NCI-H2107 (cell line): ENCODE results near the gene TCF25.
"Not testable (repeated sequence)": the region's sequence is repeated elsewhere in the genome, so short reads cannot be mapped to it uniquely, and the experiment has no call there.

Experiments used
- DNase-seq: peaks from one replicate; lab custom pipeline; 2025; lab: John Stamatoyannopoulos, UW

The TCF25 gene

DNA sequence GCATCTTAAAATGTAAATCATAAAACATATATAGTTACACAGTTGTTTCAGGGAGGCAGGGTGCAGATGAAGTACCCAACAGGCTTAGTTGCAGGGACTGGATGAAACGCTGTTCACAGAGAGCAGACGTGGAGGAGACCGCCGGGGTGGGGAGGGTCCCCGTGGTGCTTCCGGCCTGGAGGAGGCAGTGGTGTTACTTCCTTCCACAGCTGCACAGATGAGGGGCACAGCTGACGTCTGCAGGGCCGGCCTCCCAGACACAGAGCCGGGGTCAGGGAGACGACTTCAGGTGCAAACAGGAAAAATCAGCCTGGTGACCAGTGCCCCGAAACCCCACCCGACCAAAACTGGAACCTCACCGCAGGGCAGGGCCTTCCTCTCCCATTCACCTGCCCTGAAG is 28.0 kb upstream of the TCF25 start:
- no peak for DNase-seq

DNA sequence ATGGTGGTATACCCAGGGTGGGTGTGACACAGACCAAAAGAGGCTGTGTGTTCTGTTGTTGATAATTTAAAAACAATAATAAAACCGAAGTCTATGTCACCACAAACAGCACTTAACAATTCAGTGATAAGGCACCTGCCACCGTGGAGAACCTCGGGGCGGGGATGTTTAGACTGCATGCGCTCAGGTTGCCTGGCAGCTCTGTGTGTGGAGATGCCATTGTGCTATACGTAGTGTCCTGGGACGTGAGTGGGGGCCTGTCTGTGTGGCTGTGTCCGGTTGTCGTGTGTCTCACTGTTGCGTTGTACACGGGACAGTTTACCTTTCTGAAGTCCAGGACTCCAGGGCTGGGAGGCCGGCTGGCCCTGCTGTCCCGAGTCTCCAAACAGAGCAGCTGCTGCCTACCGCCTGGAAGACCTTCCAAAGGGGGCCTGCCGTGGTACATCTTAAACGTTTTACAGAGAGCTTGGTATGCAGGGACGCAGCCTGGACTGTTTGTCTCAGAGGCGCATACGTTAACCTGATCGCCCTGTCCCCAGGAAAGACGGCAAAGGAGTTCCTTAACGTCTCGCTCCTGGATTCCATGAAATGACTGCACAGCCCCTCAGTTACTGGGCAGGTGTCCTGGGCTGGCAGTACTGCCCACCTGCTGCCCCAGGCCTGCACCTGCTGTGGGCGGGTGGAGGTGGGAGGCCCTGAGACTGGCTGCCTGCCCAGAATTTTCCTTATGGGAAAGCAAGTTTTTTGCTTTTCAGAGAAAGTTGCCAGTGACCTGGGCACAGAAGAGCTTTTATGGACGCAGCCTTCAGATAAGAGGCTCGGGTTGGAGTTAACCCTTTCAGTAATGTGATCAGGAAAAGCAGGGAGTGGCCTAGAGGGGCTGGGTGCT is 26.1 kb upstream of the TCF25 start:
- DNase-seq: peak; percentile 70

DNA sequence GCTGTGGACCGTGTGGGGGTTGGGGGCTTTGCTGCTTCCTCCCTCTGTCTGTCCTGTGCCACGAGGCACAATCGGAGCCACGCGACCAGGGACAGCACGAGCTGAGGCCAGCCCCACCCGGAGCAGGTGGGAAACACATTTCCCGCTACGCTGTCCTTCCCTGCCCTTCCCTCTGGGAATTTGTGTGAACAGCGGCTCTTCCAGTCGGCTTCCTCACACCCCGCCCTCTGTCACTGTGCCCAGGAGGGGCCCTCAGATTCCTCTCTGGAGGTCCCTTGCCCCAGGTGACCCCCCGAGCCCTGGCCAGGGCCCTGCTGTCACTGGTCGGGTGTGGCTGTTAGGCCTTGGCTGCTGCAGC is 25.5 kb upstream of the TCF25 start:
- no peak for DNase-seq

DNA sequence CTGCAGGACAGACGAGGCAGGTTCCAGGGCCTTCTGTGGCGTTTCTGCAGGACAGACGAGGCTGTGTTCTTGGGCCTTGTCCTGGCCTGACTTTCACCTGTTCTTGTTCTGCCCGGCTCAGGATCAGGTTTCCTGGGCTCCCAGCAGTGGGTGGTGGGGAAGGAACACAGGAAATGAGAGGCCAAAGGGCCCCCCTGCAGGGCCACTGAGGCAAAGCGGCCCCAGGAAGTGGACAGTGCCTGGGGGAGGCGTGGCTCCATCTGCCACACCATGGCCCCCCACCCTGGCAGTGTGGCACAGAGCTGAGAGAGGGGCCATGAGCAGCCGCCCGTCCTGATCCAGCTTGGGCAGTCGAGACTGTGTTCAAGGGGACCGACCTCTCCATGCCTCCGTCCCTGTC is 24.4 kb upstream of the TCF25 start:
- DNase-seq: no peak

DNA sequence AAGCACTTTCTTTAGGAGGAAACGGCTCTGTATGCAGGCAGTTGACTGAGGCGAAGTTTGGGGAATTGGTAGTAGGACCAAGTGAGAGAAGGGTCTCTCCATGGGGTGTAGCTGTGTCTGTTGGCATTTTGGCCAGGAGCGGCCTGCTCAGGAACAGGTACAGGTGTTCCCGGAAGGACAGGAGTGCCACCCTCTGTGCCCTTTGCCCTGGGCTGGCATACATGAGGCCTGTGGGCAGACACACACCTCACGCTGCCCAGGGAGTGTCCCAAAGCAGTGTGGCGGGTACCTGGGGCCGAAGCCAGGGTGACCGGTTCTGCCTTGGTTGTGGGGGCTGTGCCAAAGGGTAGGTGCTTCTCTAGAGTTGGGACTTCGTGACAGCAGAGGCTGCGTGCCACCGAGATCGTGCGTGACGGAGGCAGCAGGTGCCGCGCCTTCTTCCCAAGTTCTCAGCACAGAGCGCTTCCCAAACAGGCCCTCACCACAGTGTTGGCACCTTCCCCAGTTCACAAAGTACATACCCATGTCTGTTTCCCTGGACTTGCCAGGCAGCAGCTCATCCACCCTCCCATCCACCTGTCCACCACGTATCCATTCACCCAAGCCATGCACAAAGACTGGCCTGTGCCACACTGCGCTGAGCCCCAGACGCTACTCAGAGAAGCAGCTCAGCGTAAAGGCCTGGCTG is 19.9 kb upstream of the TCF25 start:
- no peak for DNase-seq

DNA sequence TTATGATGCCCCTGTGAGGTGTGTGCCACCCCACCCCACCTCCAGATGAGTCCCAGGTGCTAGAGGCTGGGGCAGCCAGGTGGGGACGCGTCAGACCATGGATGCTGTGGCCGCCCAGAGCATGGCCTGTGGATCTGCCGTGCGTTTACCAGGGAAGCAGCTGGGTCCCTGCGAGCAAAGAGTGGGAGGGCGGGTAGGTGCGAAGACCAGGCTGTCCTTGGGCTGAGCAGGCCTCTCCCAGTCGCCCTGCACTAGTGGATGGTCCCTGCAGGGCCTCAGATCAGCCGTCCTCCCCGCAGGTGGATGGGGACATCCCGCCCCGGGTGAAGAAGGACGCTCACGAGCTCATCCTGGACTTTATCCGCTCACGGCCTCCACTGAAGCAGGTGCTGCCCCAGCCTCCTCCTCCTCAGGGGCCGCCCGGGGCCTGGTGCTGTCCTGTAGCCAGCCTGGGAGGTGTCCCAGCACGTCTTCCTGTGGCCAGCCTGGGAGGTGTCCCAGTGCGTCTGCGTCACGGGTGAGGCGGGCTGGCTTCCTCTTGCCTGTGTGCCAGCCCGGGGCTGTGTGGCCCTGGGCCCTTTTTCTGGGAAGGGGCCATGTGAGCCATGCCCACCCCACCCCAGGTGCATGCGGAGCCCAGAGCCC is 18.0 kb upstream of the TCF25 start:
- DNase-seq: no peak

DNA sequence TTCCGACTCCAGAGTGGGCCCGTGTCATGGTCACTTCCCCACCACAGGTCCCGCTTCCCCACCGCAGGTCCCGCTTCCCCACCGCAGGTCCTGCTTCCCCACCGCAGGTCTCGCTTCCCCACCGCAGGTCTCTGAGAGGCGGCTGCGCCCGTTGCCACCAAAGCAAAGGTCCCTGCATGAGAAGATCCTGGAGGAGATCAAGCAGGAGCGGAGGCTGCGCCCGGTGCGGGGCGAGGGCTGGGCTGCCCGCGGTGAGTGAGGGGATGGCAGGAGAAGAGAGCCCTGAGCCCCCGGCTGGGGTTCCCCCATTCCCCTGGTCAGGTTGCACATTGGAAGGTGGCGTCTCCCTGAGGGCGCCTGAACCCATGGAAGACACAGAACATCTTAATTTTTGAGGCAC is 17.4 kb upstream of the TCF25 start:
- no peak for DNase-seq

DNA sequence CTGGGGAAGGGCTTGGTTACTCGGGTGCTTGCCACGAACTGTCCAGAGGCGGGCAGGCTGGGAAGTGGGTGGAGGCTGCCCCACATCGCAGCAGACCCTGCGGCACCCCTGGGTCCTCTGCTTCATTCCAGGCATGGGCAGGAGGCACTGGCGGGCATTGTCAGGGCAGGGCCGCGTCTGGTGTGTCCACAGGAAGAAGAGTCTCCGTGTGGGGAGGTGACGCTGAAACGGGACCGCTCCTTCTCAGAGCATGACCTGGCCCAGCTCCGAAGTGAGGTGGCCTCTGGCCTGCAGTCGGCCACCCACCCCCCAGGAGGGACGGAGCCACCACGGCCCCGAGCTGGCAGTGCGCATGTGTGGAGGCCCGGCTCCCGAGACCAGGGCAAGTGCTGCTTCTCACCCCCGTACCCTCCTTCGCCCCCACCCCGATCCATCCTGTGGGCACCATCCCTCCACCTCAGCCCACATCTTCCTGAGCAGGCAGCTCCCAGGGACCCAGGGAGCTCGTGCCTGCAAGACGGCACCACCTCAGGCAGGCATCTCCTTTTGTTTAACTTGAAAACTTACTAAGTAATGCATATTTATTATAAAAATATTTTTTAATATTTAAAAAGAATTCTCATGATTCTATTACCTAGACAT is 14.3 kb upstream of the TCF25 start:
- no peak for DNase-seq

DNA sequence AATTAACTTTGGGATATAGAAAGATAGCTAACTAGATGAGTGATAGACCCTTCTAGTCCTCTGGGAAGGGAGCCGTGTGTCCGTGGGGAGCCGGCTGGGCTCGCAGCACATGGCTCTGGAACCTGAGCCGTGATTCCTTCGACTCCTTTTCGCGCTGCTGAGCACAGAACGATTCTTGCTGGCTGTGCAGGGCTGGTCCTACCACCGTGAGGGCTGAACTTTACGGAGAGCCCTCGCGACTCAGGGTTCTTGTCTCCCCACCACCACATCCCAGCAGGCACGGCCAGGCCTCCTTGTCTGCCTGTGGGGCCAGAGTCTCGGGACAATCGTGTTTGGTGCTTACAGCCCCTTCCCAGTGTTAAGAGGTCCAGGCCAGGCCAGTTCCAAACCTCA is 13.8 kb upstream of the TCF25 start:
- no peak for DNase-seq

DNA sequence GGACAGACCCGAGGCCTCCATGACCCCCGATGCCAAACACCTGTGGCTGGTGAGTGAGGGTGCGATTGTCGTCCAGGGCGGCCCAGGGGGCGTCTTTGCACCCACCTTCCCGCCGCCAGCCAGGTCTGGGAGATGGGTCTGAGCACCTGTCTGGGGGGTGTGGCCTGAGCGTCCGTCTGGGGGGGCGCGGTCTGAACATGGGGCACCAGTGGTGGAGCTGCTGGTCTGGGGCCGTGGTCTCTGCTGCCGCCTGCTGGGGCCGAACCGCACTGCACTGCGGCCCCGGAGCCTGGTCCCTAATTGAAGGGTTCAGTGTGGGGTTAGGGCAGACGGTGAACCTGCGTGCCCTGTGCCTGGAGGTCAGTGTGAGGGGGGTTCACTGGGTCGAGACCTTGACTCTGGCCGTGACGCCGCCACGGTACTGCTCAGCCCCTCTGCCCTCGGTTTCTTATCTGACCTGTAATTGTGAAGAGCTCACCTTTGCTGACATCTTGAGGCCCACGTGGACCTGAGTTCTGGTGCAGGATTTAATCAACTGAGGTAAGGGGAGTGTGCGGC is 12.6 kb upstream of the TCF25 start:
- no peak for DNase-seq

DNA sequence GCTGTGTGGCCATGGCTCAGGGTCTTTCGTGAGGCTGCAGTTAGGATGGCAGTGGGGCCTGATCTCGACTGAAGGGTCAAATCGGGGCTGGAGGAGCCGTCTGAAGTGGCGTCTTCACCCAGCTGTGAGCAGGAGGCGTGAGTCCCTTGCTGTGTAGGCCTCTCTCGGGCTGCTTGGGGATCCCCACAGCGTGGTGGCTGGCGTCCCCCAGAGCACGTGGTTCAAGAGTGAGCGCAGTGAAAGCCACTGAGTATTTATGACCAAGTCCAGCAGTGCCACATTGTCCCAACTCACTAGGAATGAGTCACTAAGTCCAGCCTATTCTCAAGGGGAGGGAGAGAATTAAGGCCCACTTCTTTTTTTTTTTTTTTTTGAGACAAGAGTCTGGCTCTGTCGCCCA is 11.7 kb upstream of the TCF25 start:
- DNase-seq: no peak

DNA sequence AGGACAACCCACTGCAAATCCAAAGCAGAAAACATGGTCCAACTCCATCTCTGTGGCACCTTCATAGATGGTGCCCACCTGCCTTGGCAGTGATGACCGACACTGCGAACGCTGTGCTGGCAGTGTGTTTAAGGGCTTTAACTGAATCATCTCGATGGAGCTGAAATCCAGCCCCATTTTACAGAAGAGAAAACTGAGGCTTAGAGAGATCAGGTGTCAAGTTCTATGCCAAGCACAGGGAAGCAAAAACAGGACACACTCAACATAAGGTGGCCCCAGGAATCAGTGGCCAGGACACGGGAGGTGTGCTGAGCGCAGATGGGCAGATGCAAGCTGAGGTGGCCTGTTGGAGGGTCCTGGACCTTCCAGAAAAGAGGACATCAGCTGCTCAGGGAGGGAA is 10.7 kb upstream of the TCF25 start:
- DNase-seq: no peak

DNA sequence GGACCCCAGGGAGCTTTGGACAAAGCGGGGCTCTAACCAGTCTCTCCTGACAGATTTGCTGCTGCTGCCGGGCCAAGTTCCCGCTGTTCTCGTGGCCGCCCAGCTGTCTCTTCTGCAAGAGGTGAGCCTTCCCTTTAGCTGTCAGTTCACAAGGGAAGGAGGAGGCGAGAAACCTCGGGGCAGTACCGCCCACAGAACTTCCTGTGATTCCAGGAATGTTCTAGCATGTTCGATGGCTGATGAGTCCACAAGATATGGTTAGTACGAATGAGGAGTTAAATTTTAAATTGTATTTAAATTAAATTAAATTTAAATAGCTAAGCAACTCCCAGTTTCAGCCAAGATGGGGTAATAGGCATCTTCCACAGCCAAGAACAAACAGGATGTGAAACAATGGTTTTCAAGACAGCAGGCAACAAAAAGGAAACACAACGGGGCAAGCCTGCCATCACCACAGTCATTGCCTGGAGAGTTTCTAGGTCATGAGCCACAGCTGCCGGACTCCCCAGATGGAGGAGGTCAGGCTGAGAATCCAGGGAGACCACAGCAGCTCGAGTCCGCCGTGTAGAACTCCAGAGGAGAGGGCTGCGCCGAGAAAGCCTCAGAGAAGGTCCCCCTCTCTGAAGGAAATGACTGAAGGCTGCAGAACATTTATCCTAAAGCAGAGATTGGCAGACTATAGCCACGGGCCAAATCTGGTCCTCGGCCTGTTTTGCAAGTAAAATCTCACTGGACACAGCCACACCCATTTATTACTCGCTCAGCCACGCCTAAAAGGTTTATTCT is 9.5 kb upstream of the TCF25 start:
- no peak for DNase-seq

DNA sequence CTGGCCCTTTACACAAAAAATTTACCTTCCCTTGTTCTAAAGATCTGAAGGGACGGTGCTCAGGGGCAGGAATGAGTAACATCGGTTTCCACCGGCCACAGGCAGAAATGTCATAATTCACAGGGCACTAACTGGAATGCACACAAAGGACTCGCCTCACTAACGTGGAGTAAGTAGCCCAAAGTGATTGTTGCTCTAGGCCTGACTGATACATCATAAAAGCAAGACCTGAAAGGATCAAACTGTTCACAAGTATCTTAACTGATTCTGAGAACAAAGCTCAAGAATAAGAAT is 8.9 kb upstream of the TCF25 start:
- no peak for DNase-seq

DNA sequence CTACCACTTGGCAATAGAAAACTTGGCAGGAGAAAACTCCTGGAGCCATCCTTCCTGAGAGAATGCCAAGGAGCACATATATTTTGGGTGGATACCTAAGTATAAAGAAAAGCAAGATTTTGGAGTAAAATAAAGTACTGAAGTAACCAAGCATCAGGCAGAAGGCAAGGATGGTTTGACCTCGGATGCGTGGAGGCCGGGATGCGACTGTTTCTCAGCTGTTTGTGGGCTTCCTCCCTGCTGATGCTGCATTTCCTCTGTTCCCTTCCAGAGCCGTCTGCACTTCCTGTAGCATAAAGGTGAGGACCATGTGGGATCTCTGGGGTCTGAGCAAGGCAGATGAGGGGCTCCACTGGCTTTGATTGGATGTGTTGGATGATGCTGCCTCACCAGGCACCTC is 5.5 kb upstream of the TCF25 start:
- no peak for DNase-seq

DNA sequence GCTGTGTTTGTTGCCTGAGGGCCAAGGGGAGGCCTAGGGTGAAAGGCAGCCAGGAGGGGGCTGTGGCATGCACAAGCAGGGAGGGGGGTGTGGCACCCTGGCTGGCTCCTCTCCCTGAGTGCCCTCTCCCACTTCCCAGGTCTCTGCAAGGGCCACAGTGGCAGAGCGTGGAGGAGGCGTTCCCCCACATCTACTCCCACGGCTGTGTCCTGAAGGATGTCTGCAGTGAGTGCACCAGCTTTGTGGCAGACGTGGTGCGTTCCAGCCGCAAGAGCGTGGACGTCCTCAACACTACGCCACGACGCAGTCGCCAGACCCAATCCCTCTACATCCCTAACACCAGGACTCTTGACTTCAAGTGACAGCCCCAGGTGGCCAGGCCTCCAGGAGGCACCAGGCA is 3.5 kb upstream of the TCF25 start:
- DNase-seq: no peak

DNA sequence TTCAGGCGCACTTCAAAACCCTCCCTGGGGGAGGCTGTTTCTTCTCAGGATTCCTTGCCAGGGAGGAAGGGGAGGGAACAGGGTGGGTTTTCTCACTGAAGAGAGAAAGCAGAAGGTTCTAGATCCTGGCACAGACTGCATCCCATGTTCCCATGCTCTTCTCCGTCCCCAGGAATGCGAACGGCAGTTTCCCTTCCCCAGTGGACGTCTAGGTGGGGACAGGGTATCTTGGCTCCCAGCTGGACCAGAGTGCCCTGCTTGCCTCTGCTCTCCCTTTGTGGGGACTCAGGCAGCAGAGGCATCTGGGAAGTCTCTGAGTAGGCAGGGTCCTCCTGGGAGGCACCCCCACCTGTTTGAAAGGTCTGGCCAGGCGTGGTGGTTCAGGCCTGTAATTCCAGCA is 3.0 kb upstream of the TCF25 start:
- DNase-seq: no peak

DNA sequence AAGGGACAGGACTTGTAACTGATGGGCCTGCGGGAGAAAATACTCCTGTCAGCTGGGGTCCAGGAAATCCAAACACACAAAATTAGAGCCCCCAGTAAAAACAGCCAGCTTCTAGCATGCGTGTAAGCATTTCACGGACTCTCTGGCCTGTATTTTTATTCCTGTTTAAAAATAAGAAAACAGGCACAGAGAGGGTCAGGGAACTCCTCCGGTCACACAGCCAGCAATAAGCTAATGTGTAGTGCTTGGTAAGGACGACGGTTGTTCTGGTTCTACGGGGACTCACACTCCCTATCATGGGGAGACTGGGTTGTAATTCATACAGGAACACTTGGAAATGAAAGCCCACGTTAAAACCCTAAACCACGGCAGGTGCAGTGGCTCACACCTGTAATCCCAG is 1.5 kb upstream of the TCF25 start:
- DNase-seq: no peak

DNA sequence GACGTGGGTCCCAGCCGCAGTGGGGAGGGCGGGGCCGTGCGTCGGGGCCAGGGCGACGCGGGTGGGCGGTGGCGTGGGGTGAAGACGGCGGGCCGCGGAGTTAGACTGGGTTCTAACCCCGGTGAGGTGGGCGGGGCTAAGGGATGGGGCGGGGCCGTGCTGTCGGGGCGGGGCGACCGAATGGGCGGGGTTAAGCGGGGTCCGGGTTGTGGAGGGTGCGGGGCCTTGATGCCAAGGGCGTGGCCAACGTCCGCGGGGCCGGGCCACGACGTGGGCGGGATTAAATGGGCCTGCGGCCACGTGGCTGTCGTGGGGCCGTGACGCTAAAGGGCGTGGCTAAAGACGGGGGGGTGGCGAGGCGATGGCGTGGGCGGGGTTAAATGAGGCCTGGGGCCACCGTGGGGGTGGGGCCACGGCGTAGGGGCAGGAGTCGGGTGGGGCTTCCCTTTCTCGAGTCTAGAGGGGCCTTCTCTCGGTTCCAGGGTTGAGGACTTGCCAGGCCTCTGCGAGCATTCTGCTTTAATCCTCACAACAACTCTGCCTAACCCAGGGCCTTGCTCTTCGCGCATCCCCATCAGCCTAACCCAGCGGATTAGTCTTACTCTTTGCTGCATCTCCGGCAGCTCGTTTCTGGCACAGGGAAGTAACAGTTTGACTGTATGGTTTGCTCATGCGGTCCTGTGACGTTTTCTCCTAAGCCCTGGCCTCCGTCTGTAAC is 739 bp downstream of the TCF25 start:
- DNase-seq: peak; percentile 77

DNA sequence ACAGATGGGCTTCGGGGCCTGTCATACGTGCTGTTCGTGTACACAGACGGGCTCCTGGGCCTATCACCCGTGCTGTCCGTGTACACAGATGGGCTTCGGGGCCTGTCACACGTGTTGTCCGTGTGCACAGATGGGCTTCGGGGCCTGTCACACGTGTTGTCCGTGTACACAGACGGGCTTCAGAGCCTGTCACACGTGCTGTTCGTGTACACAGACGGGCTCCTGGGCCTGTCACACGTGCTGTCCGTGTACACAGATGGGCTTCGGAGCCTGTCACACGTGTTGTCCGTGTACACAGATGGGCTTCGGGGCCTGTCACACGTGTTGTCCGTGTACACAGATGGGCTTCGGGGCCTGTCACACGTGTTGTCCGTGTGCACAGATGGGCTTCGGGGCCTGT is 5.7 kb downstream of the TCF25 start:
- not testable (repeated sequence) for DNase-seq
